Activated CD8-positive, alpha-beta memory T cell treated with anti-CD3 and anti-CD28 coated beads, Interleukin-2, amount 50 U/mL, for 24 hours (primary cell): ENCODE measurements around the gene ZSCAN26.

Experiments used
- DNase-seq: peaks from one replicate; pipeline ENCODE4 v3.0.0-alpha.2; 2020; ENCODE audit errors: extremely low read depth

Gene ZSCAN26

DNA sequence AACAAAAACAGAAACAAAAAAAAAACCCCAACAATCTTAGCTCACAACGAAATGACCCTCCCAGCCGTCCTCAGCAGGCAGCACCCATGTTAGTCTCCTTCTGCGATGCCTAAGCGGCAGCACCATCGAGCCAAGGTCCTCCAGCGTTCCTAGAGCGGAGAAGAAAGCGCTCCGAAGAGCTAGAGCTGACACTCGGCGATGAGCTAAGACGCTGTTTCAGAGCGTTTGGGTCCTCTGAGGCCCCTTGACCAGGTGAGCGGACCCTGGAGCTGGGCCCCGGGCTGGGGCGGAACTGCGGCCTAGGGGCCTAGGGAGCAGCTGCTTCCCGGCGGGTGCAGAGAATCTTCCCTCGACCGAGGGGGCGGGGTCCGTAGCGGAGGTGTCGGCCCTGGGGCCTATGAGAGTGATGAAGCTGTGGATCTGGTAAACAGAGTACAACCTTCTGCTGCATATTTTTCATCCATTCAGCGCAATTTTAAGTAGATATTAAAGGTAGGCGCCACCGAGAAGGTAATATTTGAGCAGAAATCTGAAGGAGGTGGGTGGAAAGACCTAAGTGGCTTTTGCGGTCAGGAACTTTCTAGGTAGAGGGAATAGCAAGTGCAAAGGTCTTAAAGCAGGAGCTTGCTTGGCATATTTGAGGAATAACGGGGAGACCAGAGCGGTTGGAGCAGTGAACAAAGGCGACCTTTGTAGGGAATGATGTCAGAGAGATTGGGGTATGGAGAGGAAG lies at the start of gene ZSCAN26:
Gene ZSCAN26, plus strand, starts transcription at position 182 of the 733 bp plus-strand sequence. CDS start 4,777 bp downstream, outside the sequence.
- DNase-seq = peak; percentile 71

DNA sequence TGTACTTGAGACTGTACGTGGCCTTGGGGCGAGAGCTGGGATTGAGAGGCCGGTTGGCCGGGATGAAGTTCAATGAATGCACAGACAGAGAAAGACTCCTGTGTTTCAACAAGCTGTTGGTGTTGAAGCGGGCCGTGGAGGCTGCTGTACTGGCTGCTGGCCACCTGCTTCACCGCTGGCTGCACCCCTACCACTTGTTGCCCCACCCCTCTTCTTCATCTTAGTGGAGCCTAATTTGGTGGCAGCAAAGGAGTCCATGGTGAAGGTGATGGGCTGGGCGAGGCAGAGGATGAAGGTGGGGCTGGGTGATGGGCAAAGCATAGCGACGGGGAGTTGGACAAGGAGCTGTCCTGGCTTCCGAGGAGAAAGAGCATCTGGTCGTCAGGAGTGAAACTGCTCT lies 49.1 kb upstream of the ZSCAN26 start:
- no peak for DNase-seq

DNA sequence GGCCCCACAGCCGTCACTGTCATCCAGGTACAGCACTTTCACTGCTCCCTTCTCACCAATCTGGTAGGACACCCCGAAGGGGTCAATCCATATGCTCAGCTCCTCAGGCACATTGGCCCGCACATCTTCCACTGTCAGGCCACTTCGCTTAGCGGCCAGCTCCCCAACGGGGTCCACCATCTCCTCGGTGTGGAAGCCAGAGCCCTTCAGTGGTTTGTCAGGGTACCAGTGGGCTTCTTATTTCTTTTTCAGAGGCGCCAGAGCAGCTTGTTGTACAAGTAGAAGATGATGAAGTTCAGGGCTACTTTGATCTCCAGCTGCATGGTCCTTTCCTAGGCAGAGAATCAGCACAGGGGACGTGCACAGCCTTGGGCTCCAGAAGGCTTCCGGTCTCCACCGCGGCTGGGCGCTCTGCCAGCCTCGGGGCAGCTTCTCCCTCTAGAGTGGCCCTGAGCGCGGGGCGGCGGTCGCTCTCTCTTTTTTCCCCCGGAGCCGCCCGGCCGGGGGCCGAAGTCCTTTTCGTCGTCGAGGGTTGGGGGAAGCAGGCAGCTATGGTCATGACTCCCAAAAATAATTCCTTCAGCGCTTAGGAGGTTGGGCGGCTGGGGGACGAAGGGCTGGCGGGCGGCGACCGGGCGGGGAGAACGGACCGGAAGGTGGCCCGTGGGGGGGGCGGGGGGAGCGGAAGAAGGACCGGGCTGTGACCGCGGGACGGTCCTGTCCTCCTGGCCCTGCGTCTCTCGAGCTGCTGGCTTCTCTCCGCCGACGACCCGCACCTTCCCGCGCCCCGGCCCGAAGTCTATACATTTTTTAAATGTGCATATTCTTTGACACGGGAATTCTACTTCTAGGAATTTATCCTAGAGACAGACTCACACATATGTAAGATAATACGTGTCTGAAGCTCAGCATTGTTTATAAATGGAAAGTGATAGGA lies 48.4 kb upstream of the ZSCAN26 start:
- DNase-seq = no peak

DNA sequence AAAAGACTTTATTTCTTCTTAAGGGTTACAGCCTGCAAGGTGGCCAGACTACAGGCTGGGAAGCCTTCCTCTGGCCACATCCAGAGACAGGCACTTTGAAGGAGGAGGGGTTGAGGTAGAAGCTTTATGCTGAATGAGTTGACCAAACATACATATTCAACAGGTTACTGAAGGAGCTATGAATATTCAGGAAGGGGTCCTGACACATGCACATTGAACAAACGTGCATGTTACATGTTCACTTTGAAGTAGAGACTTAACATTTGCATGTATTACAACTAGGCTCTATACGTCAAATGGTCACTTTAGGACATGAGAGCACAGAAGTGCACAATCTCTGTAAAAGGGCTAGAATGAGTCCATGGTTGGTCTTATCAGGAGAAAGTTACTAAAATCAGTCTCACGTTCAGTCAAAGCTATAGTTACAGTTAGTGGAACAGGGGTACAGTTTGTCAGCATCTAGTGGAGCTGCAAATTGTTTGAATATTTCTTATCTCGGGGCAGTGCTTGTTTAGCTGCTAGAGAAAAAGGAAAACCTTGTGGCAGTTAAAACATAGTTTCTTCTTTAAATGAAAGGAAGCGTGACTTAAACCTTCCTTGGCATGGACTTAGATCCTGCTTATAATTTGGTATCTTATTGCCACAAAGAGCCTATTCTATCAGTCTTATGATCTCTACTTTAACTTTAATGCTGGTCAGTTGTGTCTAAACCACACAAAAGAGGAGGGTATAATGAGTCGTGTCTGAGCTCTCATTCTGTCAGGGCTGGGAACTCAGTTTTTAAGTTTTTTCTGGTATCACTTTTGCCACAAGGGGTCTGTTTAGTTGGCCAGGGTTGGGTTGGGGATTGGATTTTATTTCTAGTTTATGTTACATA lies 46.4 kb upstream of the ZSCAN26 start:
- no peak for DNase-seq

DNA sequence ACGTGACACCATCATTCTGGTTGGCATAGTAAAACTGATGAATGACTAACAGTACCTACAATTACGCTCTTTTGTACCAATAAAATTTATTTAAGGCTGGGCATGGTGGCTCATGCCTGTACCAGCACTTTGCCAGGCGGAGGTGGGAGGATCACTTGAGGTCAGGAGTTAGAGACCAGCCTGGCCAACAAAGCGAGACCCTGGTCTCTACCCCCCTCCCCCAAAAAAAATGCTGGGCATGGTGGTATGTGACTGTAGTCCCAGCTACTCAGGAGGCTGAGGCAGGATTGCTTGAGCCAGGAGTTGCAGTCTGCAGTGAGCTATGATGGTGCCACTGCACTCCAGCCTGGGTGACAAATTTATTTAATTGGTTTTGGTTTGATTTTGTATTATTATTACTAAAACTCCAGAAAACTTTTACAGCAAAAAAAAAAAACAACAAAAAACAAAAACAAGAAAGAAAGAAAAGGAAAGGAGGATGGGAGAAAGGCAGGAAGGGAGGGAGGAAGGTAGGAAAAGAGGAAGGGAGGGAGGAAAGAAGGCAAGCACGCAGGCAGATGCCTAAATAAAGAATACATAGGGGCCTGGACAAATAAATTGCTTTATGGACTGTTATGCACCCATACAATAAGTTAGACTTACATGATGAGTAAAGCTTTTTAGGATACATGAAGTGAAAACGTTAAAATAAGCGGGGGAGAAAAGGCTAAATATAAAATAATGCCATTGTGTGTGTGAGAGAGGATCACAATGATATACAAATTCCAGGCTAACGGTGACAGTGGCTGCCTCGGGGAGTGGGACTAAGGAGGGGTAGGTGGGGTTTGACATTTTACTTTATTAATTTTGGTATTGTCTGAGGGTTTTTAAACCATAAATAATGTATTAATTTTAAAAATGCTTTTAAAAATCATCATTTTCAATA lies 42.5 kb upstream of the ZSCAN26 start:
- no peak for DNase-seq

DNA sequence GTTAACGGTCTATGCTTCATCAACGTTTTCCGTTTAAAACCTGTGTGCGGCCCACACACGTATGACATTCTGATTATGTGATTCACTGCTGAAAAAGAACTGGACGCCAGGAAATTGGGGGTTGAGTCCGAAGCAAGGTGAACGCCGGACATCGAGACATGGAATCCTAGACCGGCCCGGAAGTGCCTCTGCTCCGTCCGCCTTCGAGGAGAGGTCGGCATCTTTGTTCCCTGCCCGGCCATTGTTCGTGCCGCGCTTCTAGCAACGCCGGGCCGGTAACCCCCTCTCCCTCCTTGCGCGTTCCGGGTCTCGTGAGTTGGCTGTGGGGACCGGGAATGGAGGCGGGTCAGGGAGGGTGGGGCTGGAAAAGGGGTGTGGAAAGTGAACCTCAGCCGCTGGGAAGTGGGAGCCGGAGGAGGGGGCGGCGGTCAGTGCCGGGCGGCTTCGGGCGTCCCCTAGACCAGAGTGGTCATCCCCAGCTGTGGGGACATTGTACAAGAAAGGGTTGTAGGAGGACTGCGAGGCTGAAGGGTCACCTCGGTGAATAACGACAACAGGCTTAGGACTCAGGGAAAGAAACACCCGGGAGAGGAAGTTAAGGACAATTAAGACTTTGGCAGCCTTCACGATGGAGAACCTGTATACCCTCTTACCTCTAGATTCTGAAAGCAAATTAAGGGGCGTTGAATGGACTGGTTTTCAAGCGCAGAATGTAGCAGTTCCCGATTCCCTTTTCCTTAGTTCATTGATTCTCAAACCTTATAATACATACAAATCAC lies 41.7 kb upstream of the ZSCAN26 start, which contains the start of gene ZSCAN9:
Gene ZSCAN9, plus strand, starts transcription at position 220 of the 779 bp plus-strand sequence. CDS start 1,810 bp downstream, outside the sequence.
- DNase-seq = no peak

GRCh38 chr6:28226460-28226859 lies 40.5 kb upstream of the ZSCAN26 start:
- no peak for DNase-seq

- DNase-seq = no peak
Observed at GRCh38 chr6:28232785-28233184, 34.2 kb upstream of the ZSCAN26 start.

DNA sequence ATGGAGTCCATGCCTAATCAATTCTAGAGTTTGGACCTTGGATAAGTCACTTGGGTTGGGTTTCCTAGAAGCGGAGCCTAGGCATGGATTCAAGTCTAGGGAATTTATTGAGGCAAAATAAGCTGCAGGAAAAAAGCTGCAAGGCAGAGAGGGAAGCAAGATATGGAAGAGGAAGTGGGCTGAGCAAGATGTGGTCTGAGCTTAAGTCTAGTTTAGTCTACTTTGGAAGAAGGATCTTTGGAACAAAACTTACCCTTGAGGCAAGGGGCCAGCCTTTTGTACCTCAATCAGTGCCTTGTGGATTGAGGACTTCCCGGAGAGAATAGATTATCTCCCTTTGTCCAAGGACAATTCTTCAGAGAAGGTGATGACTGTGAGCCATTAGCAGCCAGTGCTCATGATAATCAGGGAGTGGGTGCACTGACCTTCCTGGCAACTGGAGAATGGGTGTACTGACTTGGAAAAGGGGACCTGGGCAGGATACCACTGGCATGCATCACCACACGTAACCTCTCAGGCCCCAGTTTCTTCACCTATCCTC lies 31.0 kb upstream of the ZSCAN26 start:
- DNase-seq = no peak

DNA sequence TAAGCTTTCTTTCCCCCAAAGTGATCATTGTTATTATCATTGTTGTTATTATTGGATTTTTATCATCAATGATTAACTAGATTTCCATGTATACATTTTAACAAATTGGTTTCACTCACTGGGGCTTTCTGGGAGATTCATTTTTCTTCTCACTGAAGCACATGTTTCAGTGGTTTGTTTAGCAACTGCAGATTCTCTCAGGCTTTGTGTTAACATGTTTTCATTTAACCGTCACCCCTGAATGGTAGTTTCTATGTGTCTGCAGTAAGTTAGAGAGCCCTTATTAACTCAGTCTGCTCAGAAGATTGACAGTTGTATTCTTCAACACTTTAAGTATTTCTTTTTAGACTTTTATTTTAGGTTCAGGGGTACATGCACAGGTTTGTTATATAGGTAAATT lies 27.3 kb upstream of the ZSCAN26 start:
- DNase-seq = no peak

GRCh38 chr6:28240471-28240870 lies 26.5 kb upstream of the ZSCAN26 start:
- DNase-seq = no peak

- no peak for DNase-seq
Observed at GRCh38 chr6:28243946-28244345, 23.0 kb upstream of the ZSCAN26 start.

DNA sequence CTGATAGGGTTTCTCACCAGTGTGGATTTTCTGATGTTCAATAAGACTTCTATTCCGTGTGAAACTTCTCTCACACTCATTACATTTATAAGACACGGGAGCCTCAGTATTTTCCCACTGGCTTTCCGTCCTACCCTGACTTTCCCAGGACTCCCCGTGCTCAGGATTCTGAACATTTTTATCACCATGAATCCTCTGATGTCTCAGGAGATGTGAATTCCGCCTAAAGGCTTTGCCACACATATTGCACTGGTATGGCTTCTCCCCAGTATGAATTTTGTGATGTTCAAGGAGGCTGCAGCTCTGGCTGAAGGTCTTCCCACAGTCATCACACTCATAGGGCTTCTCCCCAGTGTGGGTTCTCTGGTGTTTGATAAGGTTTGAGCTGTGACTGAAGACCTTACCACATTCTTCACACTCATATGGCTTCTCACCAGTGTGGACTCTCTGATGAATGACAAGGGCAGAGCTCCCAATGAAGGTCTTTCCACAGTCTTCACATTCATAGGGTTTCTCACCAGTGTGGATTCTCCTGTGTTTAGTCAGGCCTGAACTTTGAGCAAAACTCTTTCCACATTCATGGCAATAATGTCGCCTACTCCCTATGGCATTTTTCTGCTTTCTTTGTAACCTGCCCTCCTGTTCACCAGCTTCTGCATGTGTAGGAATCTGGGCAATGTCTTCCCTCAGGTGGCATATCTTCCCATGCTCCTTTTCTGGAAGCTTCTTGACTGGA lies 21.6 kb upstream of the ZSCAN26 start:
- no peak for DNase-seq

DNA sequence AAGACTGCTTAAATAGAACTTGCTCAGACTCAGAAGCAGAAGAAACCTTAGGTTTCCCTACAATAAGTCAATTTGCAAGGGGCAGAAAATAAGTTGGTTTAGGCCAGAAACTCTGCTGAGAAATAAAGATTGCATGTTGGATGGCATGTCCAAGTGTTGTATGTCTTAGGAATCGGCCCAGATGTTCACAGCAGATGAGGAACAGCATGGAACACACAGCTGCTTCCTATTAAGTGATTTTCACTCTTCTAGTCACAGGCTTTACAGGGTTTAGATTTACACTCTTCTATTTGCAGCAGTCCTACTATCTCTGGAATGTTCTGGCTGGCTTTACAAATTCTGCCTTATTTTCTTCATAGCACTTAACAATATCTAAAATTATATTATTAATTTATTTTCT lies 18.0 kb upstream of the ZSCAN26 start:
- DNase-seq = no peak

GRCh38 chr6:28250747-28251146 lies 16.2 kb upstream of the ZSCAN26 start:
- no peak for DNase-seq

- no peak for DNase-seq
Observed at GRCh38 chr6:28251661-28252008, 15.3 kb upstream of the ZSCAN26 start.

DNA sequence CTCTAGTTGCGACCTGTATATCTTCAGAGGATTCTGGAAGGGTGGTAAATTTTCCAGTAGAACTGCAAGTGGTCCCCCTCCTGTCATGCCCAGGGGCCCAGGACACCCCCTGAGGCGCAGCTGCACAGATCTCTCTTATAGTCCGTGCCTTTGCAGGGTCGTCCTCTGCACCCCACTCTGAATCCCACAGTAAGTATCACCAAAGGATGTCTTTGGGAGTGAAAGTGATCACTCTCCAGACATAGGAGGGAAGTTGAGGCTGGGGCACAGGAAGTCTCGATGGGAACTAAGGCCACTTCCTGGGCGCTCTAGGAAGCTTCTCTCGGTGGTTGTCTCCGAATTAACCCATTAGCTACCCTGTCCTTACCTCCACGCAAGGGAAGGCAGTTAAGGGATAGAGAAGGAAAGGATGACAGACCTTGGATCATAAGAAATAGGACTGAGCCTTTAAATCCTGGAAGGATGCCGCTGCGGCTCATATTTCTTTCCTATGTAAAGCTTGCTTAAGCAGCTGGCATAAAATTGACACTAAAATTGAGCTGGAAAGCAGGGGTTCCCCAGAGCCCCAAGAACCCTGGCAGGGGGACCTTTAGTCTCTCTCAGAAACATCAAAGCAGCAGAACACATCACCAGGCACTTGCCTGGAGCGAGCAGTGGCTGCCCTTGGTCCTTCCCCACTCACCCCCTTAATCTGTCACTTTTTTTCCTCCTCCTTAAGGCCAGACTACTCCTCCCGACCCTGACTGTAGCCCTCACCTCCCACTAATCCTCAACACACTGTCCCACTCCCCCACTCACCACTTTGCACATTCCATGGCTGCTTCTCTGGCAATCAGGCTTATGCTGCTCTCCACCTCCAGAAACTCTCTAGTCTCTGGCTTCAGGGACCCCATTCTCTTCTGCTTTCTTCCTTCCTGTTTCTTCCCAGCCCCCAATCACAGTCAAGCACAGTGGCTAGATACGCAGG lies 14.7 kb upstream of the ZSCAN26 start, which contains the start of gene ZKSCAN4:
Gene ZKSCAN4, minus strand, starts transcription at position 261 of the 967 bp plus-strand sequence. CDS start 289 bp downstream, outside the sequence.
- DNase-seq = peak; percentile 58

GRCh38 chr6:28254121-28254519 lies 12.8 kb upstream of the ZSCAN26 start:
- DNase-seq = no peak
